K562 (cell line): ENCODE measurements around the gene KSR2. TPM values are rescaled to one million over a fixed set of nuclear protein-coding genes. Genes with fewer than 3 reads are reported as not detected.

ENCODE experiments used
- ATAC-seq: fragments of 200-7000 bp; cut with Tn5 transposase; 3 replicates; pipeline ENCODE4 v1.9.1; 2020; ENCODE audit warnings: moderate library complexity
- BruUV-seq: library from RNA; stranded (reverse); fragments of 400-500 nt; replicated peaks from 2 replicates; lab custom pipeline; 2021; lab: Mats Ljungman, UMichigan
- CTCF ChIA-PET: fragments of 300-600 bp; formaldehyde crosslinking; extraction: SDS; loops from one replicate; lab custom pipeline; 2021; ENCODE audit warnings: low intra/inter-chr PET ratio; lab: Yijun Ruan, JAX
- POLR2A ChIA-PET: fragments of 300-600, 350-650 bp; sonication (Branson Sonifier 250); formaldehyde crosslinking; extraction: SDS; loops from one replicate; lab custom pipeline; 2021; ENCODE audit warnings: antibody characterized with exemption, inconsistent platforms; lab: Yijun Ruan, JAX
- DNase-seq, 4 experiments: peaks; one replicate each; pipeline versions ENCODE4 v3.0.0 to v3.0.0-alpha.2; 2011 to 2018; ENCODE audit warnings: low spot score in 3 of 4, mixed read lengths in 3 of 4; ENCODE audit errors: extremely low read depth in 1 of 4
- FAIRE-seq: peaks from 2 replicates; lab custom pipeline; 2011; peaks lifted over from hg19 to GRCh38; lab: Jason Lieb, UNC
- H2AFZ ChIP-seq: 2 replicates; pipeline ENCODE4 v1.6.0; 2011; ENCODE audit warnings: low read depth, low read length, control low read depth, inconsistent platforms
- H3K27ac ChIP-seq: fragments of 200-600 bp; 3 replicates; pipeline ENCODE4 v1.8.0; 2011; ENCODE audit warnings: low read depth, mild to moderate bottlenecking, control low read depth, inconsistent platforms, low read length, moderate library complexity, mixed read lengths; ENCODE audit errors: extremely low read depth
- H3K27me3 ChIP-seq, 2 experiments: fragments of 300-600 bp in 1 of 2; 2 replicates in 1 of 2; 3 replicates in 1 of 2; pipeline versions ENCODE4 v1.6.0 to v1.8.0; 2011; ENCODE audit warnings: inconsistent platforms in 2 of 2, low read length in 2 of 2, mild to moderate bottlenecking in 1 of 2, mixed read lengths in 1 of 2, moderate library complexity in 1 of 2; ENCODE audit not compliant: control insufficient read depth in 2 of 2, insufficient read depth in 2 of 2
- H3K36me3 ChIP-seq: fragments of 300-600 bp; 3 replicates; pipeline ENCODE4 v1.8.0; 2011; ENCODE audit warnings: mild to moderate bottlenecking, low read length, inconsistent platforms; ENCODE audit not compliant: control insufficient read depth, insufficient read depth
- H3K4me1 ChIP-seq, 2 experiments: fragments of 200-600 bp in 1 of 2; replicated peaks in 1 of 2; 2 replicates in 1 of 2; 3 replicates in 1 of 2; pipeline versions ENCODE4 v1.5.1 to v1.8.0; 2011; ENCODE audit warnings: inconsistent platforms in 2 of 2, low read length in 2 of 2, mild to moderate bottlenecking in 1 of 2, mixed read lengths in 1 of 2, moderate library complexity in 1 of 2; ENCODE audit not compliant: control insufficient read depth in 2 of 2, insufficient read depth in 2 of 2
- H3K4me2 ChIP-seq: 2 replicates; pipeline ENCODE4 v1.6.1; 2011; ENCODE audit warnings: low read length, control low read depth, inconsistent platforms, mixed read lengths; ENCODE audit not compliant: insufficient read depth
- H3K4me3 ChIP-seq: fragments of 200-600 bp; sonication (generic), shearing (Covaris generic); 2 replicates; pipeline ENCODE4 v1.5.1; 2016; ENCODE audit warnings: control low read depth, inconsistent platforms
- H3K79me2 ChIP-seq: fragments of 200-600 bp; 3 replicates; pipeline ENCODE4 v1.8.0; 2011; ENCODE audit warnings: low read length, inconsistent platforms; ENCODE audit not compliant: control insufficient read depth, insufficient read depth
- H3K9ac ChIP-seq, 2 experiments: 2 replicates each; pipeline versions ENCODE4 v1.6.0 to v1.6.1; 2011; ENCODE audit warnings: low read depth in 2 of 2, low read length in 2 of 2, control low read depth in 1 of 2, inconsistent platforms in 1 of 2, mild to moderate bottlenecking in 1 of 2, mixed read lengths in 1 of 2; ENCODE audit not compliant: insufficient read depth in 1 of 2
- H3K9me1 ChIP-seq: one replicate; pipeline ENCODE4 v1.6.0; 2011; ENCODE audit warnings: inconsistent platforms, mild to moderate bottlenecking, low read length, moderate library complexity; ENCODE audit not compliant: control insufficient read depth, insufficient read depth
- H3K9me3 ChIP-seq: replicated peaks from 2 replicates; pipeline ENCODE4 v1.5.1; 2011; ENCODE audit warnings: low read depth, low read length, inconsistent platforms; ENCODE audit not compliant: control insufficient read depth, insufficient read depth
- H4K20me1 ChIP-seq: replicated peaks from 2 replicates; pipeline ENCODE4 v1.6.1; 2011; ENCODE audit warnings: low read length, inconsistent platforms, mixed read lengths; ENCODE audit not compliant: control insufficient read depth, insufficient read depth
- CCAR2 ChIP-seq: fragments of 200-400 bp; formaldehyde crosslinking; IDR thresholded peaks from 2 replicates; pipeline ENCODE4 v1.6.1; 2017; ENCODE audit warnings: mild to moderate bottlenecking, low read depth, low read length
- DACH1 ChIP-seq: fragments of 450-650 bp; IDR thresholded peaks from 2 replicates; pipeline ENCODE4 v1.6.1; 2018; ENCODE audit not compliant: partially characterized antibody
- EP400 ChIP-seq: fragments of 450-650 bp; IDR thresholded peaks from 2 replicates; pipeline ENCODE4 v1.6.1; 2017; ENCODE audit warnings: antibody characterized with exemption, mild to moderate bottlenecking, moderate library complexity
- FOSL1 ChIP-seq: fragments of 200-800 bp; sonication (Bioruptor generic); conservative IDR thresholded peaks from 2 replicates; pipeline ENCODE4 v1.6.1; 2016; ENCODE audit warnings: missing genetic modification characterization, missing compliant biosample characterization
- HMGN3 ChIP-seq: IDR thresholded peaks from 2 replicates; pipeline ENCODE4 v1.6.1; 2011; ENCODE audit warnings: borderline replicate concordance, low read depth, mild to moderate bottlenecking, mixed read lengths, low read length; ENCODE audit not compliant: insufficient read length; ENCODE audit errors: extremely low read depth
- KDM5B ChIP-seq: fragments of 200-600 bp; sonication (generic); IDR thresholded peaks from 2 replicates; pipeline ENCODE4 v1.6.1; 2012; ENCODE audit warnings: low read depth, mild to moderate bottlenecking, moderate library complexity, low read length, control low read depth, inconsistent platforms; ENCODE audit not compliant: insufficient replicate concordance
- POLR3G ChIP-seq: IDR thresholded peaks from 2 replicates; pipeline ENCODE4 v1.6.1; 2011; ENCODE audit not compliant: insufficient read length, insufficient replicate concordance; ENCODE audit errors: extremely low read depth
- RBM34 ChIP-seq: fragments of 200-400 bp; formaldehyde crosslinking; IDR thresholded peaks from 2 replicates; pipeline ENCODE4 v1.6.1; 2018; ENCODE audit warnings: low read length, borderline replicate concordance; ENCODE audit not compliant: insufficient read depth
- SIN3A ChIP-seq, 2 experiments: fragments of 150-350 bp in 1 of 2; IDR thresholded peaks; 2 replicates each; pipeline ENCODE4 v1.6.1; 2011 to 2016; ENCODE audit warnings: borderline replicate concordance in 2 of 2, low read depth in 2 of 2, low read length in 2 of 2, mild to moderate bottlenecking in 2 of 2, moderate library complexity in 2 of 2; ENCODE audit not compliant: control insufficient read depth in 1 of 2
- SMAD4 ChIP-seq: fragments of 250-450 bp; sonication (Bioruptor Pico); conservative IDR thresholded peaks from 2 replicates; pipeline ENCODE4 v1.8.0; 2021; ENCODE audit warnings: inconsistent platforms, mild to moderate bottlenecking, moderate library complexity
- TCFL5 ChIP-seq: fragments of 250-450 bp; sonication (Bioruptor Pico); conservative IDR thresholded peaks from 2 replicates; pipeline ENCODE4 v1.6.1; 2021; ENCODE audit warnings: mild to moderate bottlenecking, moderate library complexity, matching md5 sums
- TEAD2 ChIP-seq: fragments of 450-650 bp; IDR thresholded peaks from 2 replicates; pipeline ENCODE4 v1.6.1; 2016; ENCODE audit warnings: missing genetic modification characterization, control low read depth, missing compliant biosample characterization
- VEZF1 ChIP-seq: fragments of 200-800 bp; sonication (Bioruptor generic); IDR thresholded peaks from 2 replicates; pipeline ENCODE4 v1.6.1; 2017; ENCODE audit warnings: missing genetic modification characterization, missing compliant biosample characterization
- ZNF609 ChIP-seq: sonication (generic); formaldehyde crosslinking; IDR thresholded peaks from 2 replicates; pipeline ENCODE4 v1.8.1; 2023; ENCODE audit warnings: missing genetic modification reagents, mild to moderate bottlenecking, borderline replicate concordance
- ZNF830 ChIP-seq: fragments of 250-450 bp; sonication (Bioruptor Pico); IDR thresholded peaks from 2 replicates; pipeline ENCODE4 v1.5.0; 2021; ENCODE audit warnings: mild to moderate bottlenecking
- WGBS: fragments of 100-300 bp; shearing (Covaris generic); methylation state at CpG from one replicate; pipeline ENCODE4 v1.1.6; 2016; ENCODE audit warnings: low coverage, mixed read lengths; ENCODE audit not compliant: insufficient coverage; ENCODE audit errors: missing lambda C conversion rate; 5-methylcytosine and 5-hydroxymethylcytosine counted together
- in situ Hi-C: fragments of 300-500 bp; cut with MboI; formaldehyde crosslinking; loops from 4 replicates; pipeline ENCODE4 v1.15.0; 2018; ENCODE audit warnings: inconsistent platforms, mixed read lengths
- intact Hi-C: fragments of 100-400 bp; cut with micrococcal nuclease; formaldehyde crosslinking; loops from 2 replicates; pipeline ENCODE4 v1.14.2; 2022
- polyA plus RNA-seq, 8 experiments: library from polyadenylated mRNA; depleted of rRNA in 4 of 8; stranded (reverse) in 5 of 8; unstranded in 3 of 8; fragments of >200 nt; fragmentation: Nextera tagmentation in 2 of 8; fragmentation: Illumina TruSeq in 1 of 8; extraction: Ambion mirVana in 2 of 8; extraction: Trizol in 1 of 8; gene quantifications; 2 replicates each; pipeline versions ENCODE4 v1.2.1 to v1.2.3, GENCODE V29; 2011 to 2014; ENCODE audit warnings: inconsistent platforms in 1 of 8, missing spikeins in 1 of 8
- total RNA-seq, 7 experiments: library from RNA; depleted of rRNA in 6 of 7; stranded (reverse); fragments of >200 nt in 6 of 7; fragmentation: Illumina TruSeq in 2 of 7; extraction: Trizol in 2 of 7; gene quantifications; 2 replicates each; pipeline versions ENCODE4 v1.2.1 to v1.2.3, GENCODE V29; 2011 to 2021; ENCODE audit warnings: low replicate concordance in 1 of 7

The KSR2 gene
- total and polyA plus RNA-seq, 9 of the 15 experiments (the other 6 are each of a cell fraction or from before 2014, with no cell fraction given) = not detected

- TF ChIP-seq VEZF1 (CRISPR knock-in tag) (no peak), CCAR2 (no peak), SIN3A (IDR thresholded peaks at IDR 0.05; ENCODE audit: borderline replicate concordance in 2 of 2, control insufficient read depth in 1 of 2, low read depth in 2 of 2, low read length in 2 of 2) (no peak), FOSL1 (tag) (no peak), DACH1 (no peak)
These were observed 2.3 kb downstream of the KSR2 start (continued) for GRCh38 chr12:117966511-117966910.

GRCh38 chr12:117963836-117964235 lies 5.0 kb downstream of the KSR2 start:
- Histone ChIP-seq H4K20me1 (no peaks in the 10 kb centered on the region; the same call in 1 of the 2 replicates), H3K79me2 (no peaks in the 10 kb centered on the region), H3K27me3 (peaks cover 5 to 44% of the 10 kb centered on the region in 2 experiments; a peak in 3 of 5 replicates), H3K9me3 (0 out of 2 replicates have a peak, but pooled peaks cover 2% of the 10 kb centered on the region), H3K4me2 (no peak overlapping the region), H3K27ac (no peak overlapping the region), H3K4me3 (no peak overlapping the region), H3K36me3 (no peaks in the 10 kb centered on the region), H3K9me1 (no peaks in the 10 kb centered on the region), H3K4me1 (peaks cover 0 to 4% of the 10 kb centered on the region in 2 experiments; a peak in 2 of 5 replicates), H2AFZ (no peak overlapping the region), H3K9ac (no peak overlapping the region)
- in situ Hi-C loops (no loop called here), intact Hi-C loops (no loop called here)
- ChIA-PET POLR2A (no interaction called here), CTCF (no interaction called here)
- WGBS = 0% methylated on average over 7 of the region's 7 CpGs
- ATAC-seq (no peak), DNase-seq (no peak), FAIRE-seq (no peak)
- no TSS peak for BruUV-seq
- no peak for TF ChIP-seq TCFL5 (CRISPR knock-in tag)
- no peak for TF ChIP-seq HMGN3
- TF ChIP-seq TEAD2 (tag) = no peak
- TF ChIP-seq ZNF609 (CRISPR knock-in tag) = no peak
- TF ChIP-seq KDM5B = no peak
- TF ChIP-seq EP400 = no peak
- no peak for TF ChIP-seq POLR3G
- no peak for TF ChIP-seq ZNF830
- no peak for TF ChIP-seq RBM34
- TF ChIP-seq SMAD4 (CRISPR knock-in tag) = no peak
